ENCODE data around the gene SETBP1.

The SETBP1 gene

DNA sequence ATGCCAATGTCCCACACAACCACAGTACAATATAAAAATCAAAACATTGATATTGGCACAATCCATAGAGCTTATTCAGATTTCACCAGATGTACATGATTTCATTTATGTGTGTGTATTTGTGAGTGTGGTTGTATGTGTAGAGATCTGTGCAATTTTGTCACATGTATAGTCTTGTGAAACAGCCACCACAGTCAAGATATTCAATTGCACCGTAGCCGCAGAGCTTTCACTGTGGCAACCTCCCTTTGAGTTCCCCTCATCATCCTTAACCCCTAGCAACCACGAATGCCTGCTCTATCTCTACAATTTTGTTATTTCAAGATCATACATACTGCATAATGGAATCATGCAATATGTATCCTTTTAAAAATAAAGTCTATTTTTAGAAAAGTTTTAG, 391.3 kb downstream of the SETBP1 start:
- Histone ChIP-seq H3K36me3 (ENCODE audit: insufficient read depth, insufficient read length, low read length) (no peaks in the 10 kb centered on the region), H3K9me3 (ENCODE audit: insufficient read depth, low read length) (no peaks in the 10 kb centered on the region), H3K4me3 (ENCODE audit: insufficient read length, low read depth) (no peak overlapping the region), H3K9ac (ENCODE audit: insufficient read length, low read depth) (no peak overlapping the region), H3K27me3 (ENCODE audit: insufficient read depth, insufficient read length) (no peaks in the 10 kb centered on the region), H3K4me1 (ENCODE audit: insufficient read depth, insufficient read length) (no peaks in the 10 kb centered on the region)
- DNase-seq (ENCODE audit: low read depth, low spot score), result no peak
- TF ChIP-seq ZNF274 (IDR thresholded peaks at IDR 0.05; ENCODE audit: low read depth, low read length), result no peak
- no peak for TF ChIP-seq YY1 (IDR thresholded peaks at IDR 0.05; ENCODE audit: insufficient read depth, insufficient read length)
- no peak for TF ChIP-seq SUZ12 (IDR thresholded peaks at IDR 0.05; ENCODE audit: extremely low read depth, insufficient read depth, insufficient read length)

DNA sequence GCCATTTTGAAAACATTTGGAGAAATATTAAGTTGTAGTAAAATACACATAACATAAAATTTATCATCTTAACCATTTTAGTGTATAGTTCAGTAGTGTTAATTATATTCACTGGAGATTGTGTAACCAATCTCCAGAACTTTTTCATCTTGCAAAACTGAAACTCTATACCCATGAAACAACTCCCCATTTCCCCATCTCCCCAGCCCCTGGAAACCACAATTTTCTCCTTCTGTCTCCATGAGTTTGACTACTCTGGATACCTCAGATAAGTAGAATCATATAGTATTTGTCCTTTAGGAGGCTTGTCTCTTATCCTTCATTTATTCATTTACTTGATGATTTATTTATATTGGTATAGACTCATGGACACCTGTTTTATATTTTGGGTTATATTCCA, 392.9 kb downstream of the SETBP1 start:
- TF ChIP-seq SUZ12 (IDR thresholded peaks at IDR 0.05; ENCODE audit: extremely low read depth, insufficient read depth, insufficient read length), result no peak
- TF ChIP-seq YY1 (IDR thresholded peaks at IDR 0.05; ENCODE audit: insufficient read depth, insufficient read length), result no peak
- no peak for TF ChIP-seq ZNF274 (IDR thresholded peaks at IDR 0.05; ENCODE audit: low read depth, low read length)
- H3K27me3 ChIP-seq (ENCODE audit: insufficient read depth, insufficient read length), result no peaks in the 10 kb centered on the region
- DNase-seq (ENCODE audit: low read depth, low spot score), result no peak
- no peaks in the 10 kb centered on the region for H3K4me1 ChIP-seq (ENCODE audit: insufficient read depth, insufficient read length)
- no peaks in the 10 kb centered on the region for H3K36me3 ChIP-seq (ENCODE audit: insufficient read depth, insufficient read length, low read length)
- no peak overlapping the region for H3K4me3 ChIP-seq (ENCODE audit: insufficient read length, low read depth)
- H3K9ac ChIP-seq (ENCODE audit: insufficient read length, low read depth), result no peak overlapping the region
- no peaks in the 10 kb centered on the region for H3K9me3 ChIP-seq (ENCODE audit: insufficient read depth, low read length)

DNA sequence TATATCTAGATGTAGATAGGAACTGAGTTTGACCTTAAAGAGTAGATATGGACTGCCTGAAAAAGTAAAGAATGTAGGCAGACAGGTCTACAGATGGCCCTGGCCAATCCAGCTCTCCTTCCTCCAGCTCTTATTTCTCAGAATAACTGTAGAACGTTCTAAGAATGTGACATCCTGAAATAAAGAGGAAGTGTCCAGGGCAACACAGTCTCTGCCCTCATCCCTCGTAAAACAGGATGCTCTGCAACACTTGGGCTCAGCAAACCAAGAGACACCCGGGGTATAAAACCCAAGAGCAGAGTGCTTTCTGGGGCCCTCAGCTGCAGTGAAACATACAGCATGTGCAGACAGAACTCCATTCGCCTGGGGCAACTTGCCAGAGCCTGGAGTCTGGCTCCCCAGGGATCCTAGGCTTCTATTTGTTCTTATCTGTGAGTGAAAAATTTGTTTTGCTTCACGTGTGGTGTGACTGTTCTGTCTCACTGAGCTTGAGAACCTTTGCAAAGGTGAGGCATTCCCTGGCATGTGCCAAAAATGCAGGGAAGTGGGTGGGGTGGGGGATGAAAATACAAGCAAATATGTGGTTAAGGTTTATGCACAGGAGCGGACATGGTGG, 401.0 kb downstream of the SETBP1 start:
- Histone ChIP-seq H3K9ac (ENCODE audit: insufficient read length, low read depth) (no peak overlapping the region), H3K9me3 (ENCODE audit: insufficient read depth, low read length) (no peaks in the 10 kb centered on the region), H3K4me3 (ENCODE audit: insufficient read length, low read depth) (no peak overlapping the region), H3K36me3 (ENCODE audit: insufficient read depth, insufficient read length, low read length) (no peaks in the 10 kb centered on the region), H3K27me3 (ENCODE audit: insufficient read depth, insufficient read length) (no peaks in the 10 kb centered on the region), H3K4me1 (ENCODE audit: insufficient read depth, insufficient read length) (no peaks in the 10 kb centered on the region)
- DNase-seq (ENCODE audit: low read depth, low spot score), result no peak
- TF ChIP-seq ZNF274 (IDR thresholded peaks at IDR 0.05; ENCODE audit: low read depth, low read length) (no peak), SUZ12 (IDR thresholded peaks at IDR 0.05; ENCODE audit: extremely low read depth, insufficient read depth, insufficient read length) (no peak), YY1 (IDR thresholded peaks at IDR 0.05; ENCODE audit: insufficient read depth, insufficient read length) (no peak)

DNA sequence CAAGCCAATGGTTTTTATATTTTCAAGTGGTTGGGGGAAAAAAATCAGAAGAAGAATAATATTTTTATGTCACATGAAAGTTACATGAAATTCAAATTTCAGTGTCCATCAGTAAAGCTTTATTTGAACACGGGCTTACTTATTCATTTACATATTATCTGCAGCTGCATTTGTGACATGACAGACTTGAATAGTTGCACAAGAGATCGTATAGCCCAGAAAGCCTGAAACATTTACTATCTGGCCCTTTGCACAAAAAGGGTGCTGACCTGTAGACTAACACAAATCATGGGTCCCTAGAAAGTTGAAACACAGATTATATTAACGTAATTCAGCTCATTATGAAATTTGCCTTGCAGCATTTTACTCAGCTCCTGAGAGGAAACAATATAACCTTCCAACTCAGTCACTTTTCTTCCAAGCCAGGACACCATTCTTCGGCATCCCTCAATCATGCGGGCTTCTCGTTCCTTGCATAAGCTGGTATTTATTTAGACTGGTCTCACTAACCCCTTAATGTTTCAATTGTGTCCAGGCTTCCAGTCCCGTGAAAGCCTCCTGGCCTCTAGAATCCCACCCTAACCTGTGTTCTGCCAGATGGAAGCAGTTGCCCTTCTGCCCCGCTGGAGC, 402.7 kb downstream of the SETBP1 start:
- DNase-seq (ENCODE audit: low read depth, low spot score), result no peak
- no peaks in the 10 kb centered on the region for H3K4me1 ChIP-seq (ENCODE audit: insufficient read depth, insufficient read length)
- no peaks in the 10 kb centered on the region for H3K27me3 ChIP-seq (ENCODE audit: insufficient read depth, insufficient read length)
- H3K36me3 ChIP-seq (ENCODE audit: insufficient read depth, insufficient read length, low read length), result no peaks in the 10 kb centered on the region
- H3K4me3 ChIP-seq (ENCODE audit: insufficient read length, low read depth), result no peak overlapping the region
- H3K9me3 ChIP-seq (ENCODE audit: insufficient read depth, low read length), result no peaks in the 10 kb centered on the region
- no peak overlapping the region for H3K9ac ChIP-seq (ENCODE audit: insufficient read length, low read depth)
- TF ChIP-seq ZNF274 (IDR thresholded peaks at IDR 0.05; ENCODE audit: low read depth, low read length), result no peak
- no peak for TF ChIP-seq SUZ12 (IDR thresholded peaks at IDR 0.05; ENCODE audit: extremely low read depth, insufficient read depth, insufficient read length)
- no peak for TF ChIP-seq YY1 (IDR thresholded peaks at IDR 0.05; ENCODE audit: insufficient read depth, insufficient read length)

DNA sequence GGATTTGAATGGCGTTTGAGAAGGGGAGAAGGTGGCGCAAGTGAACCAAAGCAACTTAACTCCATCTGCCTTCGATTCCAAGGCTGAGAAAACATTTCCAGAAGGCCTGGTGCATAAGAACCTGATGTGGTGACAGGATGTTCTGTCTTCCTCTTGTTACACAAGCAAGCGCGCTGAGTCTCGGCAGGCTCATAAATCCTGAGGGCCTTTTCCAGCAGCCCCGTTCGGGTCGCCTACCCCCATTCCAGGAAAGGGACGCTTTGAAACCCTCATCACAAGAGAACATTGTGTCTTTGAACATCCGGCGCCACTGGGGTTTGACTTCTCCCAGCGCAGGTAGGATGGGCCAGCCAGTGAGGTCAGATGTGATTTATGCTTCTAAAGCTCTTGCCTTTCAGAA, 403.5 kb downstream of the SETBP1 start:
- H3K9me3 ChIP-seq (ENCODE audit: insufficient read depth, low read length), result no peaks in the 10 kb centered on the region
- no peaks in the 10 kb centered on the region for H3K4me1 ChIP-seq (ENCODE audit: insufficient read depth, insufficient read length)
- no peaks in the 10 kb centered on the region for H3K36me3 ChIP-seq (ENCODE audit: insufficient read depth, insufficient read length, low read length)
- H3K4me3 ChIP-seq (ENCODE audit: insufficient read length, low read depth), result no peak overlapping the region
- DNase-seq (ENCODE audit: low read depth, low spot score), result no peak
- H3K27me3 ChIP-seq (ENCODE audit: insufficient read depth, insufficient read length), result no peaks in the 10 kb centered on the region
- no peak for TF ChIP-seq YY1 (IDR thresholded peaks at IDR 0.05; ENCODE audit: insufficient read depth, insufficient read length)
- TF ChIP-seq SUZ12 (IDR thresholded peaks at IDR 0.05; ENCODE audit: extremely low read depth, insufficient read depth, insufficient read length), result no peak
- no peak for TF ChIP-seq ZNF274 (IDR thresholded peaks at IDR 0.05; ENCODE audit: low read depth, low read length)
- H3K9ac ChIP-seq (ENCODE audit: insufficient read length, low read depth), result no peak overlapping the region

DNA sequence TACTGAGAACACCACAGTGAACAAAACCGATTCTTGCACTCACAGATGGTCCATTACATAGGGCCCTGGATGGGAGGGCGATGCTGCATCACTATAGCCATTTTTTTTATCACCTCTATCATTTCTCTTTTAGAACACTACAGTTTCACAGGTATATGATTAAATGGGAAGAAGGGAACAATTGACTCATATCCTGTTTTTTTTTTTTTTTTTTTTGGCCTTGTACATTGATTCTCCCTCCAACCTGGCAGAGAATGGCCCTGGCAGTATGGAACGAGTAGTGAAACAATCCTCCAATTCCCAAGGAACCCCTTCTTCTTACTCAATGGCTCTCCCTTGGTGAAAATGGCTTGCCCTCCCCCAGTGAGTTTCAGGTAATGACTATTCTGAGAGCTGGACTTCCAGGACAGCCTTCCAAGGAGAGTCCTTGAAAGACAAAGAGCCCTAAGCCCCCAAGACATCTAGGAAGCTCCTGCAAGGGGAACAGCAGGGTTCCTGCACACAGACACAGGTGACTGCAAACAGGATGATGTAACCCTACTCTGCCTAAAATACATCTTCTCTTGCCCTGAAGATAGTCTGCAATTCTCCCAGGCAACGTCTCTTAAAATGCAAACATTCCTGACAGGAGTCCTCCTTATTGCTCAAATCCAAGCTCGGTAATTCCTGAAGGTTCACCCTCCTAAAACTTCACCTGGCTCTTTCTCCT, 405.4 kb downstream of the SETBP1 start:
- H3K27me3 ChIP-seq (ENCODE audit: insufficient read depth, insufficient read length), result no peaks in the 10 kb centered on the region
- TF ChIP-seq YY1 (IDR thresholded peaks at IDR 0.05; ENCODE audit: insufficient read depth, insufficient read length) (no peak), SUZ12 (IDR thresholded peaks at IDR 0.05; ENCODE audit: extremely low read depth, insufficient read depth, insufficient read length) (no peak), ZNF274 (IDR thresholded peaks at IDR 0.05; ENCODE audit: low read depth, low read length) (no peak)
- H3K4me1 ChIP-seq (ENCODE audit: insufficient read depth, insufficient read length), result no peaks in the 10 kb centered on the region
- no peak overlapping the region for H3K4me3 ChIP-seq (ENCODE audit: insufficient read length, low read depth)
- no peaks in the 10 kb centered on the region for H3K36me3 ChIP-seq (ENCODE audit: insufficient read depth, insufficient read length, low read length)
- H3K9me3 ChIP-seq (ENCODE audit: insufficient read depth, low read length), result no peaks in the 10 kb centered on the region
- no peak overlapping the region for H3K9ac ChIP-seq (ENCODE audit: insufficient read length, low read depth)
- DNase-seq (ENCODE audit: low read depth, low spot score), result no peak

DNA sequence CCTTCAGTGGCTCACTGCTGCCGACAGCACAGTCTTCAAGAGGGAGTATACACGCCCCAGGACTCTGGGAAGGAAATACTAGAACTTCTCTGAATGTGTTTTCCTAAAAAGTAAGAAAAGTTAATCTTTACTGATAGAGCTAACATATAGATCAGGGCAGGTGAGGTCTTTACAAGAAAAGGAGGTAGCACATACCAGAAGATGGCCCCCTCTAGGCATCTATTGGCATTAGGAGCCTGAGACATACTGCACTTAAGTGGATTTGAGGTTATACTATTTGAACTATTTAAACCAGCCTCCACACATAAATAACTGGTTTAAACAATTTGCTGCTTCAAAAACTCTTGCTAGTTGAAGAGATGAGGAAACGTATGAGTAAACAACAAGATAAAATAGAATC, 406.1 kb downstream of the SETBP1 start:
- TF ChIP-seq SUZ12 (IDR thresholded peaks at IDR 0.05; ENCODE audit: extremely low read depth, insufficient read depth, insufficient read length) (no peak), YY1 (IDR thresholded peaks at IDR 0.05; ENCODE audit: insufficient read depth, insufficient read length) (no peak), ZNF274 (IDR thresholded peaks at IDR 0.05; ENCODE audit: low read depth, low read length) (no peak)
- no peaks in the 10 kb centered on the region for H3K9me3 ChIP-seq (ENCODE audit: insufficient read depth, low read length)
- no peaks in the 10 kb centered on the region for H3K36me3 ChIP-seq (ENCODE audit: insufficient read depth, insufficient read length, low read length)
- H3K4me1 ChIP-seq (ENCODE audit: insufficient read depth, insufficient read length), result no peaks in the 10 kb centered on the region
- H3K9ac ChIP-seq (ENCODE audit: insufficient read length, low read depth), result no peak overlapping the region
- H3K4me3 ChIP-seq (ENCODE audit: insufficient read length, low read depth), result no peak overlapping the region
- no peak for DNase-seq (ENCODE audit: low read depth, low spot score)
- no peaks in the 10 kb centered on the region for H3K27me3 ChIP-seq (ENCODE audit: insufficient read depth, insufficient read length)
